GM18519 (cell line): ENCODE data around the gene ITIH5.

Source experiments
- ATAC-seq: cut with Tn5 transposase; IDR thresholded peaks from one replicate; pipeline ENCODE4 v1.9.1; 2021; ENCODE audit warnings: mild to moderate bottlenecking, moderate library complexity; ENCODE audit not compliant: unreplicated experiment, low FRiP score

Gene ITIH5

DNA sequence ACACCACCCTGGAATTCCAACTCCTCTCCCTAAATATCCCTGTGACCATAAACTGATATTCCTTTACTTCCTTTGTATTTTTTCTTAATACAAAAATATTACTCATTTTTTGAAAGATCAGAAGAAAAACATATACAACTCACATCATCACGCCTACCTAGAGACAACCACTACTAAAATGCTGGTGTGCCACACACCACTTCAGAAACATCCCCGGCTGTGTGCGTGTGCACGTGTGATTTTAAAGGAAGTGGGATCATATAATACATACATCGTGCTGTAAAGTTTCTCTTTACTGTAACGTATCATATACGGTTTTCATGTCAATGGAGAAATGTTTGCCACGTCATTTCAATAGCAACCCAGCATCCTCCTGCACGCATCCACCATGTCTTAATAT lies 76.5 kb downstream of the ITIH5 start:
- ATAC-seq: no peak

DNA sequence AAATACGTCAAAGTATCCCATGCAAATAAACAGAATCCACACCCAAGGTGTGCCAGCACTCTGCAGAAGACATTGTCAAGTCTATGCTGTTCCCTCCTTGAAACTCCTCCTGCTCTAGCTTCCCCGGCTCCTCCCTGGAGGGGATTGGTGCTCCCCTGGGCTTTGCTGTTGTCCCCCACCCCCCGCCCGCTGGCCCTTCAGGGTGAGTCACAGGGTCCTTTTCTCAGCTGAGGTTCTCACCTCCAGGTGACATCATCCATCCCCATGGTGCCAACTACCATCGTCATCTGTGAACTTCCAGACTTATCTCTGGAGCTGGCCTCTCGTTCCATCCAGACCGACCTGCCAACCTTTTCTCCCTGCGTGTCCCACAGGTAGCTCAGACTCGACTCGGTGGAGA lies 77.0 kb downstream of the ITIH5 start:
- no peak for ATAC-seq

DNA sequence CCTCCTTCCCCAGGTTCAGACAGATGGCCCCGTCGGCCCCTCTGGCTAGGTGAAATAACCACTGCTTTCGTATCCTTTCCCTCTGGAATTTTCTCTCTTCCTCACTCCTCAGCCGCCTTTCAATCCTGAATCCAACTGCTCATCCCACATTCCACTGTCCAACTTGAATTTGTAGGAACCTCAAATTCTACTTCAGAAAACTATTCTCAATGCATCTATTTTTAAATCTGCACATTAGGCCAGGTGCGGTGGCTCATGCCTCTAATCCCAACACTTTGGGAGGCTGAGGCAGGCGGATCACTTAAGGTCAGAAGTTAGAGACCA lies 78.9 kb downstream of the ITIH5 start:
- ATAC-seq: no peak

DNA sequence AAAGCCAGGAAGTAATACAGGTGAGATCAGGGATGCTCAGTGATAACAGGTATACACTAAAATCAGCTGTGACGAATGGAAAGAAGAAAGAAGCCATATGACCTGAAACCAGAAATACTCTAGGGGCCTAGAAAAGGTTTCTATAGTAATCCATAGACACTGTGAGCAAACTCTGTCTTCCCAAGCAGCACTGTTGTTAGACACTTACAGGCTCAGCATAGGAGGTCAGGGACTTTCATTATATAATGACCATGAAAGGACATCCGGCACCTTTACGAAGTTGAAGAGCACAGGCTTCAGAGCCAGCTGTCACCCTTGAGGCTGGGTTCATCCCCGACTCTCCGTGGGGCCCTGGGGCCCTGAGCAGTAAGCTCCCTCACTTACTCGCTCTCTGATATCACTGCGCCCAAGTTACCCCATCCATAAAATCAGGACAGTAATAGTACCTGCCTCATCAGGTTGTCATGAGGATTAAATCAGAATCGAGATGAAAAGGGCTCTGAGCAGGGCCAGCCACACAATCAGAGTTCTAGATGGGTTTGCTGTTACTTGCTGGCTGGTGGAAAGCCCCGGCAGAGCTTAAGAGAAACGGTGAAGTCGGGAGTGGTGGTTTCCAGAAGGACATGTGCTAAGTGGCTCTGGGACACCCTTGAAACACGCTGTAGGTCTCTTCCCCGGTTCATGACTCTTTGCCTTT lies 79.5 kb downstream of the ITIH5 start:
- ATAC-seq: no peak

DNA sequence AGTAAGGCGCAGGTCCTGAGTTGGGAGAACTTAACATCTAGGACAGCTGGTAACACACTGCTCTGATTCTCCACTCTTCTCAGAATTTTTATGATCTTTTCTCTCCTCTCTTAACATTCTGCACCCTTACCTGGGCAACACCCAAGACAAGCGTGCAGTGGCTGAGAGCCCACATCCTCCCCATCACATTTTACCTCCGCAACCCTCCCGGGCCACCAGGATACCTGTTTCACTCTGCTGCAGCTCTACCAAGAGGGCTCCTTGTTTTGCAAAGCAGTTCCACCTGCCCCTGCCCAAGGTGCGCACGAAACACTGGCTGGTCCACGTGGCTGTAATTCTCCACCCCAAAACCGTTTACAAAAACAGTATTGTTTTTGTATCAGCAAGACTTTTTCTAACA lies 81.5 kb downstream of the ITIH5 start:
- no peak for ATAC-seq

DNA sequence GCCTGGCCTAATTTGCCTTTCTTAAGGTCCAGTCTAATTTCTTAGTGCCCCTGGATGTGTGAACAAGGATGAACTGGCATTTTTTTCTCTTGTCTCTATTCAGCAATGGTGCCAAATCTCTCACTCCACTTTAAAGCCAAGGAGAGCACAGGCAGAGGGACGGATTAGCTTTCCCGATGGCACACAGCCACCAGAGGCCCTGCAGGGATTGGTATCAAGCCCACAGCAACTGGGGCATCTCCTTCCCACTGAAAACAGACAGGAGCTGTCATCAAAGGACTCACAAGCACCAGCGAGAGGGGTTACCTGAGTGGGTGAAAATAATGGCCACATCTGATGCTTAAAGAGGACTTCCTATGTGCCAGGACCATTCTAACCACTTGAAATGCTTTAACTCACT lies 83.1 kb downstream of the ITIH5 start:
- no peak for ATAC-seq

DNA sequence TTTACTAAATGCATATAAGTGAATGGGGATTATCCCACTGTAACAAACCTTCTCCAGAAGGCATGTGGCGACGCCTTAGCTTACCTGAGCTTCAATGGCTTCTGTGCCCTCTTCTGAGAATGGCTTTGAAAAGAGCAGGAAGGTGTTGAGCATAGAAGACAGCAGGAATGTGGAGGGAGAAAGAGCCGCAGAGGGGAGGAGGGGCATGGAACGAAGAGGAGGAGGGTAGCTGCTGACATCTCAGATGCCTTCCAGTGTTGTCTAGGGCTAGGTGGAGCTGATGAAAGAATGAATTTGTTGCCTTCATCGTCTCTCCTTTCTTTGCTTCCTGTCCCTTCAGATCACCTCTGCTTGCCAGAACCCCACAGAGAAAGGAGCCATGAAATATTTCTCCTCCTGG lies 86.2 kb downstream of the ITIH5 start:
- ATAC-seq: no peak

DNA sequence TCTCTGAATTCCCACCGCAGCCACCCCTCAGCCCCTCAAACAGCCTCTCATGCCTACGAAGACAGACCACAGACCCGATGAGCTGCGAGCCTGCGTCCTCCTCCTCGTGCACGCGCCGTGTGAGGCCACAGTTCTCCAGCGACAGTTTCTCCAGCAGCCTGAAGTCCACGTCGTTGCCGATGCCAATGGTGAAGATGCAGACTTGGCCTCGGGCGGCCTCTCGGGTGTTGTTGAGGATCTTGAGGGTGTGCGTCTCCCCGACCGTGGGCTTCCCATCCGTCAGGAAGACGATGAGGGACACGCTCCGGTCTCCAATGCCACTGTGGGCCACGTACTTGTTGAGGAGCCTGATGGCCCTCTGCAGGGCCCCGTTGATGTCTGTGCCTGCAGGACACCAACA lies 87.1 kb downstream of the ITIH5 start:
- ATAC-seq: no peak

DNA sequence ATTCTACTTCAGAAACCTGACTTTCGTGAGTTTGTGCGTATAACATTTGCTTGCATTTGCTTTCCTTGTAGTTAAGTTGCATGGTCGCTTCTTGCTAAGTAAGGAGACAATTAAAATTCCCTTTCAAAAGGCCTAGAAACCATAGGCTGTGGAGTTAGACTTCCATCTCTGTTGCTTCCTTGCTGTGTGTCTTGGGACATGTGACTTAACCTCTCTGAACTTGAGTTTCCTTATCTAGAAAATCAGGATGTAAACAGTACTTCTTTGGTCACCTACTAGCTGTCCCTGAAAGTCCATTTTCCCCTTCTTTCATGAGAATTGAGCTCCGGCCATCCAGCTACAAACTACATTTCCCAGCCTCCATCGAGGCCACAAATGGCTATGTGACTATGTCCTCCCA lies 89.2 kb downstream of the ITIH5 start:
- ATAC-seq: no peak

DNA sequence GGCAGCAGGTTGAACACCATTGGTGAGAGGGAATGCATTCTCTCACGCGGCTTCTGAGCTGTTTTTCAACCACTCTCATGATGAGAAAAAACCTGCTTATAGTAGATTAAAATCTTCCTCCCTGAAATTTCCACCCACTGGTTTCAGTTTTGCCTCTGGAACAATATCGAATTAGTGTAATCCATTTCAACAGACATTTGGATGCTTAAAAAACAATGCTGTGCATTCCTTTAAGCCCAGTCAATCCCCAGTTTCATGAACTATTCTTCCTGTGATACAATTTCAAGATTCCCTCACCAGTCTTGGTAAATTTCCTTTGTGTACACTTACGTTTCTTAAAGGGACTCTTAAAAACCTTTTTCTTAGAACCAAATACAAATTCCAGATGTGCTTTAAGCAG lies 89.6 kb downstream of the ITIH5 start:
- no peak for ATAC-seq

DNA sequence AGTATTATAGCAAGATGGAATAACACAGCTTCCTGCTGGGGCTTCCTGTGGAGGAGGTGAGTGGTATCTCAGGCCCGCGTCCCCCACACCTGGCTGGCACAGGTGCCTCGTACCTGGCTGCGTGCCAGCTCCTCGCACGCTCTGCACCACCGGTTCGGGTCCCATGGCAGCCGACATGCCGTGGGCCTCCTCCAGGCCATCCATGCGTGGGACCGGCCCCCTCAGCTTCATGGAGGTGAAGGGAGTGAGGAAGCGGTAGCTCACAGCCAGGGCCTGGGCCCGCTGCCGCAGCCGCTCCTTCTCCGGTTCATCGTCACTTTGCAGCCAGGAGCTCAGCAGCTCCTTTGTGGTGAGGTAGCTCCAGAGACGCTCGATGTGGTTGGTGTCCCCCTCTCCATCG lies 90.4 kb downstream of the ITIH5 start:
- ATAC-seq: no peak

DNA sequence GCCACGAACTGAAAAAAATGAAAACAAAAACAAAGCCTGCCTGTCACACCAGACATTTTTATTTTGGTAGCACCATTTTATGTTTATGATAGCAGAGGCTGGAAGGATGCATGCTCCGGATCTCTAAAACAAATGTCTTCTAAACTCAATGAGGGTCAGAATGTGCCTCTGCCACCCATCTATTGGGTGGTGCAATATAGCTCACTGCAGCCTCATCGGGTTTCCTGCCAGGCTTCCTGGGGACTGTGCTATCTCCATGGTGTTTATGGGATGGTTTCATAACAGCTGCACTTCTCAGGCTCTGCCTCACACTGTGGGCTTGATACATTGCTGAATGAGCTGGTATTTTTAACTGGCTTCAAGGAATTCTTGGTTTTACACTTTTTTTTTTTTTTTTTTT lies 94.4 kb downstream of the ITIH5 start:
- no peak for ATAC-seq

DNA sequence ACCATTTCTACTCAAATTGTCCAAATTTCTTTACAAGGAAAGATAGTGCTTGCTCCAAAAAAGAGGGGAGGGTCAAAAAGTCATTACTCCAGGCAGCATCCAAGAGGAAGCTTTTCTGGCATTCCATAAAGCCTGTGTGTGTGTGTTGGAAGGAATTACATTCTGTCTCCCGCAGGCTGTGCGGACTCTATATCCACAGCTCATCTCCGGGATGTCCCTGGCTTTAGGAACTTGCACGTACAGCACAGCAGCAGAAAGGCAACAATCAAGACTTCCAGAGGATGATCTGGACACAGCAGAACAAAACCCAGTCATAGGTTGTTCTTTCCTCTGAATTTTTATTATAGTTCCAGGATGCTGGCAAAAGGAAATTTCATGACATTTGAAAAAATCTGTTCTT lies 94.8 kb downstream of the ITIH5 start:
- ATAC-seq: no peak

DNA sequence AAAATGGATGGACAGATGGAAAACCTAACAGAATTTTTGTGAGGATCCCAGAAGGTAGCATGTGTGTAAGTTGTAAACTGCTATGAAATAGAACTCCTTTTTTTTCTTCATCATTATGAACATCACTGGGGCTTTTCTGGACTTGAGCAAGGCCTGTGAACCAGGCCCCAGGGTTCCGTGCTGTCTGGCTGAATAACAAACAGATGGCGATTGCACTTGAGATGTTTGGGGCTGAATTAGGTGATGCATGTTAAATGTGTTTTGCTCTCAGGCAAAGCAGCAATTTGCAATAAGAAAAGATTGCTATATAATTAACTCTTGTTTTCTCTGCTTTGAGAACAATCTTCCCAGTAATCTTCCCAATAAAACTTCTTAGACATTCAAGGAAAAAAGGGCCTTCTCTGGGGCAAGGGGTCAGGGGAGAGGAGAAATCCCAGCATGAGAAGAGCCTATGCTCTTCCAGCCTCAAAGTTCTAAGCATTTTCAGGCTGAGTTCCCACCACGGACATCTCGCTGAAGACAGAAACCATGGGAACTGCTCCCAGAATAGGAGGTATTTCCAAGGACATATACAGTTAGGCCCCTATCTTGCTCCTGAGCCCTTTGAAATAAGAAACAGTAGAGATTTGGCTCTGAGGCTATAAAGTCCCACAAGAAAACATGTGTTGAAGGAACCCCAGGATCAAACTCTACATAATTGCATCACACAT lies 98.7 kb downstream of the ITIH5 start:
- no peak for ATAC-seq

DNA sequence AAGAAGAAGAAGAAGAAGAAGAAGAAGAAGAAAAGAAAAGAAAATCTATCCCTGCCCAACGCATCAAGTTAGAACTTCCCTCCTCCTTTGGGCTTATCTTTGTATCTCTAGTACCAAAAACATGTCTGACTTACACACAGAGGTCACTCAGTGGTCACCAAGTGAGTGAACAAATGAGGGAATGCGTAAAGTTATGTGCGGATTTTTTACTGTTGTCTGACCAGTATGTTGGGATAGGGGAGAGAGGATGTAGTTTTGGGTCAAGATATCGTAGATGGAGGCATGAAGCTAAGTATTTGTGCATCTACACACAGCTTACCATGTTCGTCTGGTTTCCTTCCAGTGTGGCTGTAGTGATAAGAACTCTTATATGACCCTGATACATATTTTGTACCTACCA lies 99.9 kb downstream of the ITIH5 start:
- no peak for ATAC-seq

DNA sequence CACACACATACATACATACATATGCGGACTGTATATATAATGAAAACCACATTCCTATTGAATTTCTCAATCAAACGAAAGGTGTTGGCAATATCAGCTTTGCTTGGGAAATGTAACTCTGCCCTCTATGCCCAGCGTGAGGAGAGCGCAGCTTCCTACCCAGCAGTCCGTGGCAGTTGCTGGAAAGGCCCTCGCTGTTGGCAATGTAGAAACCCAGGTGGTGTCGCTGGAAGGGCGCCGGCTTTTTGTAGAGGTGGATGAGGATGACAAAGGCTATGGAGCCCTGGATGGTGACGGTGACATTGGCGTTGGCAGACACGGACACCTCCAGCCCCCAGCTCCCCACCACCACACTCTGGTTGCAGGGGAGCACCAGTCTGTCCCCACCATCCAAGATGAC lies 100.9 kb downstream of the ITIH5 start:
- no peak for ATAC-seq

DNA sequence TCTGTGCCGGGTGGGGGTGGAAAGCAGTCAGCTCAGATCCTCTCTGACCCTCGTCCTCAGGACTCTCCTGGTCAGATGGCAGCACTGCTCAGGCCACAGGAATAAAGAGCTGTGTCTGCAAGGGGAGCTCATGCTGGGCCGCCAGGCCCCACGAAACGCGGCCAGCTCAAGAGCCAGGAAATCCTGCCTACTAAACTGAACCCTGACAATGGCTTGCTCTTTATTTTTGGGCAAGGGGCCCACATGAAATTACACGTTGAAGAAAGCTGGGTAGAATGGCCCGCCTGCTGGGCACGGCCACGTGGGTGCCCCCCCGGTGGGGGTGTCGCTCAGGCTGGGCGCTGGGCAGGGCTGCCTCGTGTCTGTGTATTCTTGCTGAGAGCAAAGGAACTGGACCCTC lies 103.0 kb downstream of the ITIH5 start:
- ATAC-seq: no peak

DNA sequence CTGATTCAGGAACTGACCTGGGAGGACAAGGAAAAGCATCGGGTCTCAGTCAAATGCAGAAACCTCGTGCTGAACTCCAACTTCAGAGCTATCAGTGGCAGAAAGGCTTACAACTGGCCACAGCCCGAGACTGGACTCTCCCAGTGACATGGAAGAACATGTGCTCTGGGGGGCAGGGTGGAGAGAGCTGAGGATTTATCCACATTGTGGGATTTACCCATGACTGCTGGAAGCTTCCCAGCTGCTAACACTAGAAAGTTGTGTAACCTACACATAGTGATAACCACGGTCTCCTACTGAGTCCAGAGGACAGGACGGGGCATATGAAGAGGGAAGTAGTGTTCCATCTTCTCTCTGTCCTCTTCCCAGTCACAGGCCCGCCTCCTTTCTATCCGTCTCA lies 103.4 kb downstream of the ITIH5 start:
- no peak for ATAC-seq

DNA sequence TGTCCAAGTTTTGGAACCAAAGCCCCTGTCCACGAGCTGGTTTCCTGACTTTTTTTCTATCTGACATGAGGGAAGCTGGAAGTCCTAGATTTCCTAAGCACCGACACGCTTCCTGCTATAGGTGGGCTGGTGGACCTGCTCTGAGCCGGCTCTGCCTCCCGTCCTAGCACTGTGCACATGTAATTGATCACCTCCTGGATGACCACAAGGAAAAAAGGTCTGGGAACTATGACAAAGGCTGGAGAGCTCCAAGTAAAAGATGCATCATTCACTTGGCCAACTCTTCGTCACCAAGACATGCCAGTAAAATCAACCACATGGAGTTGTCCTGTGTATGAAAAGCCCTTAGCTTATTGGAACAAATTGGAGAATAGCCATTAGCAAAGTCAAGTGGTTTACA lies 104.8 kb downstream of the ITIH5 start:
- ATAC-seq: no peak

DNA sequence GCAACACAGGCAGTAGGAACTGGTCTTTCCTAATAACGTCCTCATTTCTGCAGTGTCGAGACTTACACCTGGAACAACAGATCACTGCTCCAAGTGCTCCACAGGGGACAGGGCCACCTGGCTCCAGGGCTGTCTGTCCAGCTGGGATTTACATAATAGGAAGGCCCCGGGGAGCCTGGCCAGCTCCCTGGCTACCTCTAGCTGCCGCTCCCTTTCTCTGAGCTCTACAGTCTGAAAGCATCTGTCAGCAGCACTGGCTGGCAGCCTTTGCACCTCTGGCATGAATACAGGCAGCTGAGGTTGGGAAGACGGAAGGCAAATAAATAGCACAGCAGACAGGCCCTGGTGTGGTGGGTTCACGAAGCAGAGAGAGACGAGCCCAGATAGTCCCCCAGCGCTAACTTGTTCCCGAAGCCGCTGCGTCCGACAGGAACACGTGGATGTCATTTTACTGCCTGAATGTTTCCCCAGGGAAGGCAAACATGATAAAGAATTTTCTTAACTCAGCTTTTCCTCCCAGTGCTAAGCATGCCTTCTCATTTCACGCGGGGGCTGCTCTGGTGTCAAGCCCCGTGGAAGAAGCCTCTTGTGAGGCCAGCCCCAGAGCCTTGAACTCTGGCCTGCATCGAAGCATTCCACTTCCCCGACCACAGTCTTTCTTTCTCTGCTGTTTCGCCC lies 105.4 kb downstream of the ITIH5 start:
- ATAC-seq: no peak

DNA sequence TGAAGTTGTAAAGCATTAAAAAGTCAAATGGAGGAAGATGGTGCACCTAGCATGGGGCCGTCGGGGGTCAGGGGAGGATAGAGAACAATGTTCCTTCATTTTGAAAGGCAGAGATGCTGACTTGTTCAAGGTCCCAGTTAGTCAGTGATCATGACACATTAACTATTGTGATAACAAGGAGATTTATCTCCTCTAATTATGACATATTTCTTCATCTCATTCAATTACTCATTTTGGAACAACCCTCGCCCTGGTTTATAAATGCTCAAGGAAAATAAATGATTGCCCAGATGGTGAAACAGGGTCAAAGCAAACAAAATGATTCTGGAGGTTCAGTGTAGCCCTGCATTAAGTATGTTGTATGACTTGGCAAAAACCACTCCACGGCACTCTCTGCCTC lies 106.2 kb downstream of the ITIH5 start:
- ATAC-seq: no peak

DNA sequence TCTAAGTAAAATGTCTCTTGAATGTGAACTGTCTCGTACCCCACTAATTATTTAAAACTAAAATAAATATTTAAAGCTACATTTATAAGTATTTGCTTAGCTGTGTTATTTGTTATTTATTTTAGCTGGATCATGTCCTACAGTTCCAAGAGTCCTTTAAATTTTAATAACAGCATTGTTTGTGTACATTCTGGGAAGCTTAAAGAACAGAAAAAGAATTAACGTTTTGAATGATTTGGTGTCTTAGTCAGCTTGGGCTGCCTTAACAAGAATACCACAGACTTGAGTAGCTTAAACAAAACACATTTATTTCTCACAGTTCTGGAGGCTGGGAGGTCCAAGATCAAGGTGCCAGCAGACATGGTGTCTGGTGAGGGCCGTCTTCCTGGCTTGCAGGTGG lies 107.4 kb downstream of the ITIH5 start:
- ATAC-seq: no peak
